ENCODE data around the gene NCAM1.

- TF ChIP-seq CTCF (IDR thresholded peaks at IDR 0.05; ENCODE audit: low read depth, low read length): no peak
- TF ChIP-seq EZH2phosphoT487 (IDR thresholded peaks at IDR 0.05; ENCODE audit: low read depth): no peak
Measured at GRCh38 chr11:113247966-113248365, 286.7 kb downstream of the NCAM1 start.
